Stimulated activated naive CD8-positive, alpha-beta T cell treated with anti-CD3 and anti-CD28 coated beads, Interleukin-15, Interleukin-2, amounts not matched to agents 100 U/mL and 50 U/mL, for 24 hours (primary cell): ENCODE measurements around the gene HSPA6.
"Not testable (repeated sequence)": the region's sequence is repeated elsewhere in the genome, so short reads cannot be mapped to it uniquely, and the experiment has no call there.

Source experiments
- ATAC-seq: fragments of 150-1000 bp; cut with Tn5 transposase; one replicate; pipeline ENCODE4 v1.10.0; 2021
- DNase-seq: peaks from one replicate; pipeline ENCODE4 v3.0.0; 2021

HSPA6 gene

GRCh38 chr1:161560960-161561715 is 36.8 kb downstream of the HSPA6 start:
- DNase-seq = not testable (repeated sequence)
- ATAC-seq = peak; percentile 9

GRCh38 chr1:161562441-161562840 is 38.1 kb downstream of the HSPA6 start:
- DNase-seq, ATAC-seq: not testable (repeated sequence)

- ATAC-seq, DNase-seq: not testable (repeated sequence)
Measured at GRCh38 chr1:161563522-161563921, 39.2 kb downstream of the HSPA6 start.

- not testable (repeated sequence) for ATAC-seq, DNase-seq
Measured at GRCh38 chr1:161566602-161566960, 42.2 kb downstream of the HSPA6 start.

- not testable (repeated sequence) for DNase-seq, ATAC-seq
Measured at GRCh38 chr1:161571703-161572102, 47.4 kb downstream of the HSPA6 start.
